Measurements from ENCODE around the gene CHD9. TPM values are rescaled to one million over a fixed set of nuclear protein-coding genes. Genes with fewer than 3 reads are reported as not detected.
"Not testable (repeated sequence)": the region's sequence is repeated elsewhere in the genome, so short reads cannot be mapped to it uniquely, and the experiment has no call there.

CHD9 gene
- total RNA-seq, 2 experiments from 2014 or later, result 12.7 to 14.0 TPM

DNA sequence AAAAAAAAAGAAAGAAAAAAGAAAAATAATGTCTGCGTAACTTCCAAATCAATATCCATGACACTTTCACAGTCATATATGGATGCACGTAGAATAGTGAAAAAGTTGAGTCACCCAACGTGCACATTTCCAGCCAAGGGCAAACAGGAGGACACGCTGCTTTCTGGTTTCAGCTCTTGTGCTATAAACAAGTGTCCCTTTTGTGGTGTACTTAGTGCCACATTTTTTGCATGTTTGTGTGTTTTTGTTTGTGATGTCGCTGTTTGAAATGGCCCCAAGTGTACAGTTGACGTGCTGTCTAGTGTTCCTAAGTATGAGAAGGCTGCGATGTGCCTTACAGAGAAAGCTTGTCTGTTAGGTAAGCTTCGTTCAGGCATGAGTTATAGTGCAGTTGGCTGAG, 2.9 kb downstream of the CHD9 start:
- no peaks in the 10 kb centered on the region for H3K36me3 Mint-ChIP-seq

DNA sequence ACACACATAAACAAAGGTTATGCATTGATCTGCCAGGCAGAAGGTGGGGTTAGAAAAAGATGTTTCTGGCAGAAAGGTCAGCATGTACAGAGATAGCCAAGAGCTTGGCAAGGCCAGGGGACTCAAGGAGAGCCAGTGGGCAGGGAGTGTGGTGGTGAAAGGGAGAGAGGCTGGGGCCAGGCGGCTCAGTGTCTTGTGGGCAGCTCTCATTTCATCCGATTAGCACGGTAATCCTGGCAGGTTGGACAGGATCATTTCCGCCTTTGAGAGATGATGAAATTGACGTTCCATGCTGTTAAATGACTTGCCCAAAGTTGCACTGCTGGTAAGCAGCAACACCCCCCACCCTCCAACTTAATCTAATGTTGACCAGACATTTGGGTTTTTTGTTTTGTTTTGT, 3.6 kb downstream of the CHD9 start:
- Mint-ChIP-seq H3K4me3 (no peak overlapping the region), H3K9me3 (no peaks in the 10 kb centered on the region), H3K27ac (no peak overlapping the region), H3K4me1 (peaks cover 32% of the 10 kb centered on the region), H3K27me3 (peaks cover 1% of the 10 kb centered on the region), H3K36me3 (no peaks in the 10 kb centered on the region)
- DNase-seq, result no peak

More for the DNA sequence above, 2.9 kb downstream of the CHD9 start:
- no peak for DNase-seq
- Mint-ChIP-seq H3K4me1 (peaks cover 32% of the 10 kb centered on the region), H3K4me3 (no peak overlapping the region), H3K27ac (no peak overlapping the region), H3K27me3 (peaks cover 9% of the 10 kb centered on the region), H3K9me3 (no peaks in the 10 kb centered on the region)

DNA sequence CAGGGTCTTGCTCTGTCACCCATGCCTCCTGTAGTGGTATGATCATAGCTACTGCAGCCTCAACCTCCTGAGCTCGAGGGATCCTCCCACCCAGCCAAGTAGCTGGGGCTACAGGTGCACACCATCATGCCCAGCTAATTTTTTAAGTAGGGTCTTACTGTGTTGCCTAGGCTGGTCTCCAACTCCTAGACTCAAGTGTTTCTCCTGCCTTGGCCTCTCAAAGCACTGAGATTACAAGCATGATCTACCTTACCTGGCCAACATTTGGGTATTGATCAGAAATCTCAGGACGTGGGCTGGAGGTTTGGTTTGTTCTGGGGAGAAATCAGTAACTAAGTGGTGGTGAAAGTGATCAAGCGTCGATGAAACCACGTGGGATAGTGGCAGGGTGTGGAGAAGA, 4.1 kb downstream of the CHD9 start:
- H3K9me3 Mint-ChIP-seq, result no peaks in the 10 kb centered on the region
- peaks cover 32% of the 10 kb centered on the region for H3K4me1 Mint-ChIP-seq
- no peaks in the 10 kb centered on the region for H3K27me3 Mint-ChIP-seq
- no peak for DNase-seq
- no peaks in the 10 kb centered on the region for H3K36me3 Mint-ChIP-seq
- no peak overlapping the region for H3K4me3 Mint-ChIP-seq
- H3K27ac Mint-ChIP-seq, result no peak overlapping the region

DNA sequence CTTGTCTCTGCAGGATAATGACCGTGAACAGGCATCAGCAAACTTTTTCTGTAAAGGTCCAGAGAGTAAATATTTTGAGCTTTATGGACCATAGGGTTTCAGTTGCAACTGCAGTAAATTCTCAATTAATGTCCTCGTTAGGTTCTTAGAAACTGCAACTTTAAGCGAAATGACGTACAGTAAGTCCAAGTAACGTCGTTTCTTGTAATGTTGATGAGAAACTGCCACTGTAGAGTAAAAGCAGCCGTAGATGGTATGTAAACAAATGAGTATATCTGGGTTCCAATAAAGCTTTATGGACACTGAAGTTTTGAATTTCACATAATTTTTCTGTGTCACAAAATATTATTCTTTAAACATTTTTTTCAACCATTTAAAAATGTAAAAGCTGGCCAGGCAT, 4.9 kb downstream of the CHD9 start:
- H3K27me3 Mint-ChIP-seq, result no peaks in the 10 kb centered on the region
- no peak overlapping the region for H3K27ac Mint-ChIP-seq
- H3K4me1 Mint-ChIP-seq, result peaks cover 31% of the 10 kb centered on the region
- DNase-seq, result no peak
- no peaks in the 10 kb centered on the region for H3K9me3 Mint-ChIP-seq
- H3K4me3 Mint-ChIP-seq, result no peak overlapping the region
- no peaks in the 10 kb centered on the region for H3K36me3 Mint-ChIP-seq

DNA sequence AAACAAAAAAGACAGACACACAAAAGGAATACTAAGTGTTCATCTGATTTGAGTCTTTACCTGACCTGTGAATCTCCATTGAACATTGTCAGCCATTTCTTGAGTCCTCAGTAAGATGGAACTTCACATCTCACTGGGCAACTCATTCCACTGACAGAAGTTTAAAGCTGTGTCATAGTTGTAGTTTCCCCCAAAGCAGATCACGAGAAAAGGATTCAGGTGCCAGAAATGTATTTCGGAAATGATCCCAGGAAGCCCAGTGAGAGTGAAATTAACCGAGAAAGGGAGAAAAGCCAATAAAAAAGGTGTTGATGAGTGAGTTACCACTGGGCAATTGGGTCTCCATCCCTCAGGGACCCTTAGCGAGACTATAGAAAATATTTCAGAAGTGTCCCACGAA, 6.5 kb downstream of the CHD9 start:
- Mint-ChIP-seq H3K4me1 (peaks cover 31% of the 10 kb centered on the region), H3K27ac (no peak overlapping the region), H3K4me3 (no peak overlapping the region)

DNA sequence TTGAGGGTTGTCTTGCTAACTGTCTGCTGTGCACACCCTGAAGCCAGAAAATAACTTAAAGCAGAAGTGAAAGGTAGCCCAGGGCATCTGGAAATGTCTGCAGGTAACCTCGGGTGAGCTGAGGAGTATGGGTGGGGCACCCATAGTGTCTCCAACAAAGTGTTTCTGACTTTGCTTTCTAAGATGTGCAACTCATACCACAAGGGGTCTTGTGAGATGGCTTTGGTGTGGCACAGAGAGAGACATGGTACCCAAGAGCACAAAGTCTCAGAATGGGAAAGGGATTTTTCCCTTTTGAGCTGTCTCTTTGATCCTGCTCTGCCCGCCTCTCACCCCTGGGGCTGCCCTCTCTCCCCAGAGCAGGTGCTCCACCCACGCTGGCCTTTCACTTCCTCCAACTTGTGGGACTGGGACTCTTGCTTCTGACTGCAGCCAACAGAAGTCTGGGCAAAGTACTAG, 6.9 kb downstream of the CHD9 start:
- no peaks in the 10 kb centered on the region for H3K9me3 Mint-ChIP-seq
- DNase-seq, result peak; percentile 56
- peaks cover 30% of the 10 kb centered on the region for H3K4me1 Mint-ChIP-seq
- H3K36me3 Mint-ChIP-seq, result no peaks in the 10 kb centered on the region
- H3K4me3 Mint-ChIP-seq, result no peak overlapping the region
- no peaks in the 10 kb centered on the region for H3K27me3 Mint-ChIP-seq
- H3K27ac Mint-ChIP-seq, result no peak overlapping the region

More for the DNA sequence above, 6.5 kb downstream of the CHD9 start:
- H3K36me3 Mint-ChIP-seq, result no peaks in the 10 kb centered on the region
- no peaks in the 10 kb centered on the region for H3K9me3 Mint-ChIP-seq
- DNase-seq, result no peak
- H3K27me3 Mint-ChIP-seq, result no peaks in the 10 kb centered on the region

DNA sequence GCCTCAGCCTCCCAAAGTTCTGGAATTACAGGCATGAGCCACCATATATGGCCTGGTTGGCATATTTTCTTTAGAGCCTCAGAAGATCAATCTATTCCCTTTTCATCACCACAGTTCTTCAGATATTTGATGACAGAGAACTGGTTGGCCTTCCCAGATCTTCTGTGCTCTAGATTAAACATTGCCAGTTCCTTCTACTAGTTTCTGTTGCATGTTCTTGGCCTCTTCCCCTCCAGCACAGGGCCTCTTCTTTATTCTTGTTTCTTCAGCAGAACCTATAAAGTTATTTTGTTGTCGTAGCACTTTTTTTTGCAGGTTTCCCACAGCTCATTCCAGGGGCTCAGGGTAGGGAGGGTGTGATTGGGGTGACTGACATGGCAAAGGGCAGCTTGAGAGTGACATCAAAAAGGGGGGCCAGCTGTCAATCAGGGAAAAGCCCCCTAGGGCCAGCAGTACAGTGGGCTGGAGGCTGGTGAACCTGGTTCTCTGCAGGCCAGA, 9.3 kb downstream of the CHD9 start:
- Mint-ChIP-seq H3K4me1 (peaks cover 36% of the 10 kb centered on the region), H3K36me3 (peaks cover under 1% of the 10 kb centered on the region), H3K4me3 (no peak overlapping the region), H3K27me3 (no peaks in the 10 kb centered on the region), H3K27ac (no peak overlapping the region), H3K9me3 (no peaks in the 10 kb centered on the region)
- DNase-seq, result no peak

DNA sequence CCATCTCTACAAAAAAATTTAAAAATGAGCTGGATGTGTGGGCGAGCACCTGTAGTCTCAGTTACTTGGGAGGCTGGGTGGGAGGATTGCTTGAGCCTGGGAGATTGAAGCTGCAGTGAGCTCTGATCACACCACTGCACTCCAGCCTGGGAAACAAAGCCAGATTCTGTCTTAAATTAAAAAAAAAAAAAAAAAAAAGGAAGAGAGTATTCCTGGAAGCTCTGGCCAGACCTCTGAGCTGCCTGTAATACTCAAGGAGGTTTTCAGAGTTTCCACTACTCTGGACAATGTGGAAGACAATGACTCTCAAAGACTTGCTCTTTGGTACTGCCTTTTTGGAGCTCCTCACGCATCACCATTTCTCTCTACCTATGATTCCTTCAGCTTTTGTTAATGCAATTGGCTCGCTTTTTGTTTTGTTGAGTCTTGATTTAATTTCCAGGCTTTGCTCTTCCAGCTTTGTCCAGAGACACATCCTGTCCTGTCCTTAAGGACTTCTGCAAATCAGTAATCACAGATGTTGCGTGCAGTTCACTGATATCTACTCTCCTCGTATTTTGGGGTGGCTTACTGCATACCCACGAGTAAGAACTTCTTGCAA, 10.8 kb downstream of the CHD9 start:
- H3K9me3 Mint-ChIP-seq, result no peaks in the 10 kb centered on the region
- H3K27me3 Mint-ChIP-seq, result no peaks in the 10 kb centered on the region
- H3K4me1 Mint-ChIP-seq, result peaks cover 47% of the 10 kb centered on the region
- H3K36me3 Mint-ChIP-seq, result peaks cover 8% of the 10 kb centered on the region
- H3K4me3 Mint-ChIP-seq, result no peak overlapping the region
- DNase-seq, result no peak
- no peak overlapping the region for H3K27ac Mint-ChIP-seq

DNA sequence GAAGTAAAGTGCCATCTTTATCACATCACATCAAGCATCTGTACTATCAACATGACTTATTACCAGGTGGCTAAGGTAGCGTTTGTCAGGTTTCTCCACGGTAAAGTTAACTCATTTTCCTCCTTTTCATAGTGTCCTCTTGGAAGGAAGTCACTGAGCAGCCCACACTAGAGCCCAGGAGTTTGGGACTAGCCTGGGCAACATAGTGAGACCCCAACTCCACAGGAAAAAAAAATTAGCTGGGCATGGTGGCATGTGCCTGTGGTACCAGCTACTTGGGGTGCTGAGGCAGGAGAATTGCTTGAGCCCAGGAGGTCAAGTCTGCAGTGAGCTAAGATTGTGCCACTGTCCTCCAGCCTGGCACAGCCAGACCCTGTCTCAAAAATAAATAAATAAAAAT, 12.9 kb downstream of the CHD9 start:
- Mint-ChIP-seq H3K27me3 (no peaks in the 10 kb centered on the region), H3K36me3 (peaks cover 12% of the 10 kb centered on the region), H3K27ac (no peak overlapping the region), H3K4me1 (peaks cover 41% of the 10 kb centered on the region), H3K9me3 (no peaks in the 10 kb centered on the region), H3K4me3 (no peak overlapping the region)
- no peak for DNase-seq

DNA sequence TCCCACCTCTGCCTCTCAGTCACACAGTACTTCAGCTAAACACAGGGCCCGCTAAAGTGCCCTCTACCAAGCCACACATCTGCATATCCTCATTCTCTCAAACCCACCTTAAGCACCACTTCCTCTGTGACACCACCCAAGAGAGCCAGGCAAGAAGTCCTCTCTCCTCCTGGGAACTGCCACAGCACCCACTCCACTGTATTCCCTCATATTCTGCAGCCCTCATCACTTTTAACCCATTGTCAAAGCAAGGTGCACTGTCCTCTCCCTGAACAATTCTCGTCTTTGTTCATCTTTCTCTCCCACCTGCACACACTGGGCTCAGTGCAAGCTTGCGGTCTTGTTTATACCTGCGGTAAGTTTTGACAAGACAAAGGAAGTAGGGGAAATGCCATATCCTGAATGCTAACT, 13.6 kb downstream of the CHD9 start:
- H3K4me1 Mint-ChIP-seq, result peaks cover 41% of the 10 kb centered on the region
- H3K4me3 Mint-ChIP-seq, result peak overlapping the region; percentile 3
- peak; percentile 11 for DNase-seq
- no peaks in the 10 kb centered on the region for H3K9me3 Mint-ChIP-seq
- H3K36me3 Mint-ChIP-seq, result peaks cover 19% of the 10 kb centered on the region
- H3K27ac Mint-ChIP-seq, result no peak overlapping the region
- H3K27me3 Mint-ChIP-seq, result no peaks in the 10 kb centered on the region

DNA sequence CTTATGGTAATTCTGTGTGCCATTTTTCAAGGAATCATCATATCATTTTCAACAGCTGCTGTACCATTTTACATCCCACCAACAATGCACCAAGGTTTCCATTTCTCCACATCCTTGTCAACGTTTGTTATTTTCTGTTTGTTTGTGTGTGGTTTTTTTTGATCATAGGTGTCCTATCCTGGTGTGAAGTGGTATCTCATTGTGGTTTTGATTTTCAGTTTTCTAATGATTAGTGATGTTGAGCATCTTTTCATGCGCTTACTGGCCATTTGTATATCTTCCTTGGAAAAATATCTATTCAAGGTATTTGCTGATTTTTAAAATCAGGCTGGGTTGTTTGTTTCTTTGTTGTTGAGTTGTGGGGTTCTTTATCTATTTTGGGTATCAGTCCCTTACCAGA, 15.0 kb downstream of the CHD9 start:
- Mint-ChIP-seq H3K4me3 (no peak overlapping the region), H3K27me3 (no peaks in the 10 kb centered on the region), H3K4me1 (peaks cover 36% of the 10 kb centered on the region), H3K36me3 (peaks cover 29% of the 10 kb centered on the region), H3K9me3 (peaks cover 10% of the 10 kb centered on the region), H3K27ac (no peak overlapping the region)
- no peak for DNase-seq

DNA sequence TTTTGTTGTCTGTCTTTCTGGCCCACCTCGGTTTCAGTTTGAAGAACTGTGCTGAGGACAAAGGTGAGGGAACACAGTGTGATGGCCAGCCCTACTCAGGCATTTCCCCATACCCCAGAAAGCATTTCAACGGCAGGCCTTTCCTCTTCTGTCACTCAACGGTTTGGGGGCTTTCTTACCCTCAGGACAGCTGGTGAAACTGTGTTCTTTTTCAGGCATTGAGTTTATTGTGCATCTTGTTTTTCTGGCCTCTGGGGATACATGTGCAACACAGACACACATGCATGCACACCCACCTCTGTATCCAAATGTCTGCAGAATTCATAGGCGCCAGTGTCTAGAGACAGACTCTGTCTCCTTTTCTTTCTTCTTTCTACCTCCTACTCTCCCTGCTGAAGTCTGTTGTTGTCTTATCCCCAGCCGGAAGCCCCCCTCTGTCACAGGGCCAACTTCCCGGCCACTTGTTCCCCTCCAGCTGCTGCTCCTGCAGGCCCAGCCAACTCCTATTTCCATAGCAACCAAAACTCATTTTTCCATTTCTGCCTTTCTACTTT, 17.0 kb downstream of the CHD9 start:
- H3K36me3 Mint-ChIP-seq, result peaks cover 37% of the 10 kb centered on the region
- H3K27me3 Mint-ChIP-seq, result no peaks in the 10 kb centered on the region
- H3K4me3 Mint-ChIP-seq, result no peak overlapping the region
- H3K4me1 Mint-ChIP-seq, result peaks cover 29% of the 10 kb centered on the region
- no peak overlapping the region for H3K27ac Mint-ChIP-seq
- DNase-seq, result no peak
- peaks cover 12% of the 10 kb centered on the region for H3K9me3 Mint-ChIP-seq

DNA sequence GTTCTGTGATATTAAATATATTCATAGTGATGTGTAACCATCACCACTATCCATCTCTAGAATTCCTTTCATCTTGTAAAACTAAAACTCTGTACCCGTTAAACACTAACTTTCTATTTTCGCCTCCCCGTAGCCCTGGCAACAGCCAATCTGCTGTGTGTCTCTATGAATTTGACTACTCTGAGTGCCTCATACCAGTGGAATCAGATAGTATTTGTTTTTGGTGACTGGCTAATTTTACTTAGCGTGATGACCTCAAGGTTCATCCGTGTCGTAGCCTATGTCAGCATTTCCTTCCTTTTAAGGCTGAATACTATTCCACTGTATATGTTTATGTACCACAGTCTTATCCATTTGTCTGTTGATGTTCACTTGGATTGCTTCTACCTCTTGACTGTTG, 18.2 kb downstream of the CHD9 start:
- Mint-ChIP-seq H3K36me3 (peaks cover 41% of the 10 kb centered on the region), H3K4me1 (peaks cover 24% of the 10 kb centered on the region), H3K27ac (no peak overlapping the region), H3K27me3 (no peaks in the 10 kb centered on the region), H3K9me3 (peaks cover 13% of the 10 kb centered on the region), H3K4me3 (no peak overlapping the region)
- DNase-seq, result no peak

DNA sequence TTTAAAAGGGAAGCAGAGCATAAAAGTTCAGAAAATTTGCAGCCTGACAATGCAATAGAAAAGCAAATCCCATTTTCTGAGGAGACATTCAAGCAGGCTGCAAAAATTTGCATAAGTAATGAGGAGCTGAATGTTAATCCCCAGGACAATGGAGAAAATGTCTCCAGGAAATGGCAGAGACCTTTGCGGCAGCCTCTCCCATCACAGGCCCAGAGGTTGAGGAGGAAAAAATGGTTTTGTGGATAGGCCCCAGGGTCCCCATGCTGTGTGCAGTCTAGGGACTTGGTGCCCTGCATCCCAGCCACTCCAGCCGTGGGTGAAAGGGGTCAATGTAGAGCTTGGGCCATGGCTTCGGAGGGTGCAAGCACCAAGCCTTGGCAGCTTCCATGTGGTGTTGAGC, 19.5 kb downstream of the CHD9 start:
- not testable (repeated sequence) for H3K27me3 Mint-ChIP-seq, DNase-seq, H3K27ac Mint-ChIP-seq, H3K4me3 Mint-ChIP-seq
- H3K36me3 Mint-ChIP-seq, result peaks cover 45% of the 10 kb centered on the region
- peaks cover 19% of the 10 kb centered on the region for H3K4me1 Mint-ChIP-seq
- H3K9me3 Mint-ChIP-seq, result peaks cover 14% of the 10 kb centered on the region

DNA sequence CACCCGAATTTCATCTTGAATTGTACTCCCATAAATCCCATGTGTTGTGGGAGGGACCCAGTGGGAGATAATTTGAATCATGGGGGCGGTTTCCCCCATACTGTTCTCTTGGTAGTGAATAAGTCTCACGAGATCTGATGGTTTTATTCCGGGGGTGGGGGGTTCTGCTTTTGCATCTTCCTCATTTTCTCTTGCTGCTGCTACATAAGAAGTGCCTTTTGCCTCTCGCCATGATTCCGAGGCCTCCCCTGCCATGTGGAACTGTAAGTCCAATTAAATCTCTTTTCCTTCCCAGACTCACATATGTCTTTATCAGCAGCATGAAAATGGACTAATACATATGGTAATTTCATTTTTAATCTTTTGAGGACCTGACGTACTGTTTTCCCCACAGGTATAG, 20.7 kb downstream of the CHD9 start:
- peaks cover 11% of the 10 kb centered on the region for H3K4me1 Mint-ChIP-seq

DNA sequence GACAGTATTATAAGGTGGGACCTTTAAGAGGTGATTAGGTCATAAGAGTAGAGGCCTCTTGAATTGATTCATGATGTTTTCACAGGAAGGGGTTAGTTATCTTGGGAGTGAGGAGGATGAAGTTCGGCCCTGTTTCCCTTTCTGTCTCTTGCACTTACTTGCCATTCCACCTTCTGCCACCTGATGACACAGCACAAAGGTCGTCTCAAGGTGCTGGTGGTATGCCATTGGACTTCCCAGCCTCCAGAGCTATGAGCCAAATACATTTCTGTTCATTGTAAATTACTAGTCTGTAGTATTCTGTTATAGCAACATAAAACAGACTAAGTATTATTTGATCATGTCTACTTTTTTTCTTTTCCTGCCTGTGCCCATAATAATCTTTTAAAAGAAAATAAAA, 23.5 kb downstream of the CHD9 start:
- peaks cover 14% of the 10 kb centered on the region for H3K9me3 Mint-ChIP-seq
- no peak for DNase-seq
- peaks cover 10% of the 10 kb centered on the region for H3K4me1 Mint-ChIP-seq
- H3K4me3 Mint-ChIP-seq, result no peak overlapping the region
- H3K27ac Mint-ChIP-seq, result no peak overlapping the region
- H3K36me3 Mint-ChIP-seq, result peaks cover 30% of the 10 kb centered on the region
- no peaks in the 10 kb centered on the region for H3K27me3 Mint-ChIP-seq

More for the DNA sequence above, 20.7 kb downstream of the CHD9 start:
- not testable (repeated sequence) for DNase-seq, H3K4me3 Mint-ChIP-seq, H3K27me3 Mint-ChIP-seq, H3K27ac Mint-ChIP-seq
- peaks cover 41% of the 10 kb centered on the region for H3K36me3 Mint-ChIP-seq
- peaks cover 14% of the 10 kb centered on the region for H3K9me3 Mint-ChIP-seq
